Activated CD4-positive, alpha-beta memory T cell treated with anti-CD3 and anti-CD28 coated beads, Interleukin-2, amount 10 ng/mL, durations not matched to agents 7 days and 5 days (primary cell): ENCODE data around the gene DDC. TPM values are rescaled to one million over a fixed set of nuclear protein-coding genes. Genes with fewer than 3 reads are reported as not detected.

Experiments
- CTCF ChIA-PET: fragments of 350-600 bp; sonication (Branson Sonifier 250); formaldehyde crosslinking; loops from one replicate; lab custom pipeline; 2021; ENCODE audit warnings: antibody characterized with exemption, inconsistent platforms; lab: Charles Lee
- POLR2A ChIA-PET: fragments of 350-600 bp; sonication (Branson Sonifier 250); formaldehyde crosslinking; loops from one replicate; lab custom pipeline; 2021; ENCODE audit warnings: antibody characterized with exemption; lab: Charles Lee
- DNase-seq: peaks from one replicate; pipeline ENCODE4 v3.0.0-alpha.2; 2020
- H3K27ac Mint-ChIP-seq: one replicate; pipeline ENCODE4 v1.8.0; 2021; ENCODE audit warnings: mild to moderate bottlenecking, mixed read lengths
- H3K27me3 Mint-ChIP-seq: one replicate; pipeline ENCODE4 v1.8.0; 2021; ENCODE audit warnings: mixed read lengths
- H3K36me3 Mint-ChIP-seq: one replicate; pipeline ENCODE4 v1.8.0; 2021; ENCODE audit warnings: low read depth, mixed read lengths
- H3K4me1 Mint-ChIP-seq: one replicate; pipeline ENCODE4 v1.8.0; 2021; ENCODE audit warnings: mixed read lengths
- H3K4me3 Mint-ChIP-seq: one replicate; pipeline ENCODE4 v1.8.0; 2021; ENCODE audit warnings: mild to moderate bottlenecking, mixed read lengths
- H3K9me3 Mint-ChIP-seq: one replicate; pipeline ENCODE4 v1.8.0; 2021; ENCODE audit warnings: mixed read lengths
- total RNA-seq, 2 experiments: library from RNA; stranded (reverse); gene quantifications; one replicate each; pipeline ENCODE4 v1.2.3, GENCODE V29; 2021

DDC gene
- total RNA-seq, 2 experiments from 2014 or later, result not detected

- DNase-seq, result no peak
- Mint-ChIP-seq H3K9me3 (no peaks in the 10 kb centered on the region), H3K4me1 (peaks cover 15% of the 10 kb centered on the region), H3K27me3 (peaks cover 32% of the 10 kb centered on the region), H3K27ac (no peak overlapping the region), H3K4me3 (no peak overlapping the region), H3K36me3 (no peaks in the 10 kb centered on the region)
- ChIA-PET POLR2A (no interaction called here), CTCF (interaction anchor here (1.2 kb wide), 2 partner anchors 181 to 665 kb away, joined by 3 read pairs; no protein-coding TSS in a partner anchor)
Measured at GRCh38 chr7:50497968-50498367, 67.2 kb downstream of the DDC start.

GRCh38 chr7:50497068-50497642, 68.0 kb downstream of the DDC start:
- no peak overlapping the region for H3K4me3 Mint-ChIP-seq
- H3K9me3 Mint-ChIP-seq, result no peaks in the 10 kb centered on the region
- no peak for DNase-seq
- peaks cover 30% of the 10 kb centered on the region for H3K27me3 Mint-ChIP-seq
- no peaks in the 10 kb centered on the region for H3K36me3 Mint-ChIP-seq
- H3K4me1 Mint-ChIP-seq, result peaks cover 15% of the 10 kb centered on the region
- H3K27ac Mint-ChIP-seq, result no peak overlapping the region
- POLR2A ChIA-PET, result no interaction called here
- CTCF ChIA-PET, result interaction anchor here (0.9 to 1.7 kb wide), 5 partner anchors 12 to 665 kb away, joined by 3 to 5 read pairs (median 3); no protein-coding TSS in a partner anchor

GRCh38 chr7:50496569-50496968, 68.6 kb downstream of the DDC start:
- CTCF ChIA-PET, result interaction anchor here (0.9 to 1.7 kb wide), 3 partner anchors 11 to 137 kb away, joined by 3 to 5 read pairs (median 3); no protein-coding TSS in a partner anchor
- Mint-ChIP-seq H3K9me3 (no peaks in the 10 kb centered on the region), H3K36me3 (no peaks in the 10 kb centered on the region), H3K4me3 (no peak overlapping the region), H3K4me1 (peaks cover 15% of the 10 kb centered on the region), H3K27ac (no peak overlapping the region), H3K27me3 (peaks cover 33% of the 10 kb centered on the region)
- DNase-seq, result no peak
- POLR2A ChIA-PET, result no interaction called here

- Mint-ChIP-seq H3K9me3 (no peaks in the 10 kb centered on the region), H3K27ac (no peak overlapping the region), H3K36me3 (no peaks in the 10 kb centered on the region), H3K4me3 (no peak overlapping the region), H3K27me3 (peaks cover 38% of the 10 kb centered on the region), H3K4me1 (peaks cover 15% of the 10 kb centered on the region)
- no peak for DNase-seq
- ChIA-PET CTCF (interaction anchor here (1.7 kb wide), 1 partner anchor 28 kb away, joined by 5 read pairs; no protein-coding TSS in a partner anchor), POLR2A (no interaction called here)
Measured at GRCh38 chr7:50495746-50496145, 69.5 kb downstream of the DDC start.

GRCh38 chr7:50492770-50493519, 72.3 kb downstream of the DDC start:
- POLR2A ChIA-PET, result no interaction called here
- CTCF ChIA-PET, result no interaction called here
- peaks cover 15% of the 10 kb centered on the region for H3K4me1 Mint-ChIP-seq
- no peaks in the 10 kb centered on the region for H3K9me3 Mint-ChIP-seq
- no peaks in the 10 kb centered on the region for H3K36me3 Mint-ChIP-seq
- no peak overlapping the region for H3K4me3 Mint-ChIP-seq
- no peak for DNase-seq
- no peak overlapping the region for H3K27ac Mint-ChIP-seq
- H3K27me3 Mint-ChIP-seq, result peaks cover 32% of the 10 kb centered on the region

GRCh38 chr7:50491943-50492342, 73.3 kb downstream of the DDC start:
- no peak for DNase-seq
- Mint-ChIP-seq H3K36me3 (no peaks in the 10 kb centered on the region), H3K27me3 (peaks cover 22% of the 10 kb centered on the region), H3K9me3 (no peaks in the 10 kb centered on the region), H3K4me1 (peaks cover 8% of the 10 kb centered on the region), H3K4me3 (no peak overlapping the region), H3K27ac (no peak overlapping the region)
- ChIA-PET POLR2A (no interaction called here), CTCF (interaction anchor here (1.1 kb wide), 1 partner anchor 102 kb away, joined by 3 read pairs; no protein-coding TSS in a partner anchor)

- peaks cover 18% of the 10 kb centered on the region for H3K27me3 Mint-ChIP-seq
- no peak overlapping the region for H3K4me3 Mint-ChIP-seq
- H3K4me1 Mint-ChIP-seq, result peaks cover 5% of the 10 kb centered on the region
- H3K36me3 Mint-ChIP-seq, result no peaks in the 10 kb centered on the region
- H3K27ac Mint-ChIP-seq, result no peak overlapping the region
- POLR2A ChIA-PET, result no interaction called here
- DNase-seq, result no peak
- CTCF ChIA-PET, result interaction anchor here (1.1 kb wide), 1 partner anchor 103 kb away, joined by 3 read pairs; no protein-coding TSS in a partner anchor
- no peaks in the 10 kb centered on the region for H3K9me3 Mint-ChIP-seq
Measured at GRCh38 chr7:50491209-50491608, 74.0 kb downstream of the DDC start.

- H3K4me1 Mint-ChIP-seq, result peaks cover 2% of the 10 kb centered on the region
- H3K9me3 Mint-ChIP-seq, result no peaks in the 10 kb centered on the region
- ChIA-PET POLR2A (no interaction called here), CTCF (no interaction called here)
- H3K27me3 Mint-ChIP-seq, result peaks cover 18% of the 10 kb centered on the region
- no peak for DNase-seq
- H3K4me3 Mint-ChIP-seq, result no peak overlapping the region
- H3K27ac Mint-ChIP-seq, result no peak overlapping the region
- H3K36me3 Mint-ChIP-seq, result no peaks in the 10 kb centered on the region
Measured at GRCh38 chr7:50488379-50488778, 76.8 kb downstream of the DDC start.

- Mint-ChIP-seq H3K4me1 (no peaks in the 10 kb centered on the region), H3K4me3 (no peak overlapping the region), H3K9me3 (no peaks in the 10 kb centered on the region), H3K27ac (no peak overlapping the region), H3K27me3 (peaks cover 17% of the 10 kb centered on the region), H3K36me3 (no peaks in the 10 kb centered on the region)
- ChIA-PET POLR2A (no interaction called here), CTCF (interaction anchor here (1.3 kb wide), 1 partner anchor 18 kb away, joined by 8 read pairs; no protein-coding TSS in a partner anchor)
- DNase-seq, result no peak
Measured at GRCh38 chr7:50486512-50486911, 78.7 kb downstream of the DDC start.

GRCh38 chr7:50481867-50482266, 83.3 kb downstream of the DDC start:
- no peak for DNase-seq
- Mint-ChIP-seq H3K4me3 (no peak overlapping the region), H3K27me3 (peaks cover 10% of the 10 kb centered on the region), H3K27ac (no peak overlapping the region), H3K36me3 (no peaks in the 10 kb centered on the region), H3K4me1 (no peaks in the 10 kb centered on the region), H3K9me3 (no peaks in the 10 kb centered on the region)
- ChIA-PET CTCF (no interaction called here), POLR2A (no interaction called here)

GRCh38 chr7:50480797-50481196, 84.4 kb downstream of the DDC start:
- ChIA-PET CTCF (no interaction called here), POLR2A (no interaction called here)
- Mint-ChIP-seq H3K27ac (no peak overlapping the region), H3K9me3 (no peaks in the 10 kb centered on the region), H3K27me3 (peaks cover 10% of the 10 kb centered on the region), H3K4me3 (no peak overlapping the region), H3K4me1 (no peaks in the 10 kb centered on the region), H3K36me3 (no peaks in the 10 kb centered on the region)
- DNase-seq, result no peak

- H3K27me3 Mint-ChIP-seq, result peaks cover 8% of the 10 kb centered on the region
- no peaks in the 10 kb centered on the region for H3K36me3 Mint-ChIP-seq
- POLR2A ChIA-PET, result no interaction called here
- H3K9me3 Mint-ChIP-seq, result no peaks in the 10 kb centered on the region
- H3K4me3 Mint-ChIP-seq, result no peak overlapping the region
- H3K4me1 Mint-ChIP-seq, result peaks cover under 1% of the 10 kb centered on the region
- no peak overlapping the region for H3K27ac Mint-ChIP-seq
- CTCF ChIA-PET, result no interaction called here
- DNase-seq, result no peak
Measured at GRCh38 chr7:50479743-50480517, 85.3 kb downstream of the DDC start.

GRCh38 chr7:50477640-50478039, 87.6 kb downstream of the DDC start:
- Mint-ChIP-seq H3K9me3 (no peaks in the 10 kb centered on the region), H3K4me1 (peaks cover 6% of the 10 kb centered on the region), H3K27me3 (peaks cover 6% of the 10 kb centered on the region), H3K27ac (no peak overlapping the region), H3K4me3 (no peak overlapping the region), H3K36me3 (no peaks in the 10 kb centered on the region)
- CTCF ChIA-PET, result interaction anchor here (1.2 kb wide), 1 partner anchor 9 kb away, joined by 4 read pairs; no protein-coding TSS in a partner anchor
- POLR2A ChIA-PET, result no interaction called here
- no peak for DNase-seq
